GM12864 (cell line): ENCODE results near the gene NUP58.
A peak's percentile ranks its signal among the peaks of the same experiment; 100 is the strongest.
"Not testable (repeated sequence)": the region's sequence is repeated elsewhere in the genome, so short reads cannot be mapped to it uniquely, and the experiment has no call there.

Experiments
- DNase-seq: peaks from one replicate; pipeline ENCODE4 v3.0.0-alpha.2; 2011; ENCODE audit warnings: low read depth
- H3K4me3 ChIP-seq: 2 replicates; pipeline ENCODE4 v1.5.1; 2011; ENCODE audit warnings: mild to moderate bottlenecking, low read depth, low read length, control low read depth
- CTCF ChIP-seq: IDR thresholded peaks from 2 replicates; pipeline ENCODE4 v1.5.1; 2011; ENCODE audit warnings: low read depth, mild to moderate bottlenecking, moderate library complexity, low read length, control low read depth, inconsistent platforms; ENCODE audit errors: missing control alignments

NUP58 gene

GRCh38 chr13:25295701-25296100 lies 5.7 kb upstream of the NUP58 start:
- no peak for TF ChIP-seq CTCF
- DNase-seq, result no peak
- no peak overlapping the region for H3K4me3 ChIP-seq

GRCh38 chr13:25300861-25301346 lies 521 bp upstream of the NUP58 start:
- no peak for TF ChIP-seq CTCF
- peak overlapping the region; percentile 68 for H3K4me3 ChIP-seq
- no peak for DNase-seq

- DNase-seq, result no peak
- peak overlapping the region; percentile 68 for H3K4me3 ChIP-seq
- TF ChIP-seq CTCF, result no peak
Observed at GRCh38 chr13:25302121-25302520, 696 bp downstream of the NUP58 start.

GRCh38 chr13:25306671-25307464 lies 5.4 kb downstream of the NUP58 start:
- no peak for DNase-seq
- no peak overlapping the region for H3K4me3 ChIP-seq
- no peak for TF ChIP-seq CTCF

- DNase-seq, result no peak
- H3K4me3 ChIP-seq, result no peak overlapping the region
- TF ChIP-seq CTCF, result no peak
Observed at GRCh38 chr13:25310891-25311290, 9.5 kb downstream of the NUP58 start.

- DNase-seq, H3K4me3 ChIP-seq: not testable (repeated sequence)
Observed at GRCh38 chr13:25318946-25319345, 17.5 kb downstream of the NUP58 start.

GRCh38 chr13:25319771-25320170 lies 18.3 kb downstream of the NUP58 start:
- no peak overlapping the region for H3K4me3 ChIP-seq
- no peak for DNase-seq
- no peak for TF ChIP-seq CTCF
